ENCODE measurements around the gene PPP2R1A.

- TF ChIP-seq, protein P1, sequence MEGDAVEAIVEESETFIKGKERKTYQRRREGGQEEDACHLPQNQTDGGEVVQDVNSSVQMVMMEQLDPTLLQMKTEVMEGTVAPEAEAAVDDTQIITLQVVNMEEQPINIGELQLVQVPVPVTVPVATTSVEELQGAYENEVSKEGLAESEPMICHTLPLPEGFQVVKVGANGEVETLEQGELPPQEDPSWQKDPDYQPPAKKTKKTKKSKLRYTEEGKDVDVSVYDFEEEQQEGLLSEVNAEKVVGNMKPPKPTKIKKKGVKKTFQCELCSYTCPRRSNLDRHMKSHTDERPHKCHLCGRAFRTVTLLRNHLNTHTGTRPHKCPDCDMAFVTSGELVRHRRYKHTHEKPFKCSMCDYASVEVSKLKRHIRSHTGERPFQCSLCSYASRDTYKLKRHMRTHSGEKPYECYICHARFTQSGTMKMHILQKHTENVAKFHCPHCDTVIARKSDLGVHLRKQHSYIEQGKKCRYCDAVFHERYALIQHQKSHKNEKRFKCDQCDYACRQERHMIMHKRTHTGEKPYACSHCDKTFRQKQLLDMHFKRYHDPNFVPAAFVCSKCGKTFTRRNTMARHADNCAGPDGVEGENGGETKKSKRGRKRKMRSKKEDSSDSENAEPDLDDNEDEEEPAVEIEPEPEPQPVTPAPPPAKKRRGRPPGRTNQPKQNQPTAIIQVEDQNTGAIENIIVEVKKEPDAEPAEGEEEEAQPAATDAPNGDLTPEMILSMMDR (IDR thresholded peaks at IDR 0.05), result no peak
- TF ChIP-seq POLR2AphosphoS5 (IDR thresholded peaks at IDR 0.05) (no peak), POLR2A (IDR thresholded peaks at IDR 0.05) (no peak)
Measured at GRCh38 chr19:52273301-52273700, 83.4 kb downstream of the PPP2R1A start.
